Endothelial cell of umbilical vein (primary cell): ENCODE measurements around the gene OXNAD1. TPM values are rescaled to one million over a fixed set of nuclear protein-coding genes. Genes with fewer than 3 reads are reported as not detected.
"Not testable (repeated sequence)": the region's sequence is repeated elsewhere in the genome, so short reads cannot be mapped to it uniquely, and the experiment has no call there.

Experiments
- BruUV-seq: library from RNA; stranded (reverse); fragments of 400-500 nt; replicated peaks from 2 replicates; lab custom pipeline; 2021; lab: Mats Ljungman, UMichigan
- CTCF ChIA-PET: fragments of 300-600, 350-600 bp; sonication (Branson Sonifier 250); formaldehyde crosslinking; loops from one replicate; lab custom pipeline; 2021; ENCODE audit warnings: antibody characterized with exemption, inconsistent platforms; lab: Charles Lee
- POLR2A ChIA-PET: fragments of 300-600, 350-600 bp; sonication (Branson Sonifier 250); formaldehyde crosslinking; loops from one replicate; lab custom pipeline; 2021; ENCODE audit warnings: antibody characterized with exemption, inconsistent platforms; lab: Charles Lee
- DNase-seq: peaks from one replicate; pipeline ENCODE4 v3.0.0-alpha.2; 2011; ENCODE audit warnings: low read depth, low spot score
- FAIRE-seq: peaks from 2 replicates; lab custom pipeline; 2011; peaks lifted over from hg19 to GRCh38; lab: Jason Lieb, UNC
- H2AFZ ChIP-seq: 2 replicates; pipeline ENCODE4 v1.6.0; 2012; ENCODE audit warnings: low read depth, low read length, control low read depth, inconsistent platforms
- H3K27ac ChIP-seq: 2 replicates; pipeline ENCODE4 v1.5.1; 2011; ENCODE audit warnings: low read depth, mild to moderate bottlenecking, control low read depth, low read length, moderate library complexity; ENCODE audit not compliant: insufficient read depth
- H3K27me3 ChIP-seq, 2 experiments: 2 replicates each; pipeline versions ENCODE4 v1.6.0 to v1.6.1; 2011; ENCODE audit warnings: low read length in 2 of 2, mixed read lengths in 1 of 2; ENCODE audit not compliant: control insufficient read depth in 2 of 2, insufficient read depth in 2 of 2
- H3K36me3 ChIP-seq, 2 experiments: 2 replicates in 1 of 2; 3 replicates in 1 of 2; pipeline ENCODE4 v1.5.1; 2011; ENCODE audit warnings: low read length in 2 of 2, mild to moderate bottlenecking in 1 of 2, moderate library complexity in 1 of 2; ENCODE audit not compliant: control insufficient read depth in 2 of 2, insufficient read depth in 2 of 2; ENCODE audit errors: extremely low read depth in 1 of 2
- H3K4me1 ChIP-seq: 3 replicates; pipeline ENCODE4 v1.5.1; 2011; ENCODE audit warnings: mild to moderate bottlenecking, low read length; ENCODE audit not compliant: control insufficient read depth, insufficient read depth; ENCODE audit errors: extremely low read depth
- H3K4me2 ChIP-seq: 2 replicates; pipeline ENCODE4 v1.6.1; 2011; ENCODE audit warnings: low read length, control low read depth, mixed read lengths; ENCODE audit not compliant: insufficient read depth
- H3K4me3 ChIP-seq, 3 experiments: fragments of 200-600 bp in 1 of 3; sonication (generic), shearing (Covaris generic) in 1 of 3; replicated peaks in 1 of 3; 2 replicates each; pipeline ENCODE4 v1.5.1; 2011 to 2016; ENCODE audit warnings: control low read depth in 3 of 3, low read length in 3 of 3, mild to moderate bottlenecking in 2 of 3, inconsistent platforms in 1 of 3, low read depth in 1 of 3, moderate library complexity in 1 of 3; ENCODE audit not compliant: insufficient read depth in 1 of 3
- H3K79me2 ChIP-seq: 2 replicates; pipeline ENCODE4 v1.6.0; 2012; ENCODE audit warnings: low read length, inconsistent platforms; ENCODE audit not compliant: control insufficient read depth, insufficient read depth
- H3K9ac ChIP-seq: replicated peaks from 2 replicates; pipeline ENCODE3; 2011; ENCODE audit warnings: low read length, control low read depth; ENCODE audit not compliant: insufficient read depth; ENCODE audit errors: extremely low read depth
- H3K9me1 ChIP-seq: replicated peaks from 3 replicates; pipeline ENCODE4 v1.6.0; 2011; ENCODE audit warnings: mild to moderate bottlenecking, low read length; ENCODE audit not compliant: control insufficient read depth, insufficient read depth; ENCODE audit errors: extremely low read depth
- H3K9me3 ChIP-seq: replicated peaks from 2 replicates; pipeline ENCODE4 v1.5.1; 2012; ENCODE audit warnings: low read length, inconsistent platforms; ENCODE audit not compliant: control insufficient read depth, insufficient read depth
- H4K20me1 ChIP-seq: replicated peaks from 2 replicates; pipeline ENCODE3; 2011; ENCODE audit warnings: mild to moderate bottlenecking, low read length; ENCODE audit not compliant: control insufficient read depth, insufficient read depth; ENCODE audit errors: extremely low read depth
- EZH2 ChIP-seq: IDR thresholded peaks from 2 replicates; pipeline ENCODE4 v1.6.1; 2012; ENCODE audit warnings: borderline replicate concordance, low read depth, mild to moderate bottlenecking, moderate library complexity, low read length, inconsistent platforms; ENCODE audit not compliant: severe bottlenecking
- FOS ChIP-seq: IDR thresholded peaks from 2 replicates; pipeline ENCODE4 v1.6.1; 2011; ENCODE audit warnings: mild to moderate bottlenecking, low read length, moderate library complexity, borderline replicate concordance; ENCODE audit not compliant: insufficient read depth
- GATA2 ChIP-seq: IDR thresholded peaks from 2 replicates; pipeline ENCODE4 v1.7.0; 2011; ENCODE audit warnings: low read depth, mild to moderate bottlenecking, moderate library complexity, mixed read lengths, low read length; ENCODE audit not compliant: insufficient read length, insufficient read depth
- JUN ChIP-seq: IDR thresholded peaks from 2 replicates; pipeline ENCODE4 v1.6.1; 2011; ENCODE audit warnings: borderline replicate concordance, low read depth; ENCODE audit not compliant: insufficient read length, insufficient read depth
- MAX ChIP-seq: IDR thresholded peaks from 2 replicates; pipeline ENCODE4 v1.6.1; 2011; ENCODE audit not compliant: insufficient read depth, insufficient read length
- MYC ChIP-seq: IDR thresholded peaks from one replicate; pipeline ENCODE4 v1.6.1; 2011; ENCODE audit warnings: mild to moderate bottlenecking, low read depth, low read length
- dilution Hi-C: fragments of 300-500 bp; cut with MboI; formaldehyde crosslinking; loops from one replicate; pipeline ENCODE4 v1.15.0; 2019; ENCODE audit warnings: low sequenced_read_pairs; ENCODE audit not compliant: extremely low pct_ligation_motif_present
- intact Hi-C: fragments of 100-400 bp; cut with micrococcal nuclease; formaldehyde crosslinking; loops from one replicate; pipeline ENCODE4 v1.10.0; 2022
- polyA plus RNA-seq, 4 experiments: library from polyadenylated mRNA; depleted of rRNA in 3 of 4; stranded (reverse) in 3 of 4; unstranded in 1 of 4; fragments of >200 nt; gene quantifications; 2 replicates each; pipeline versions ENCODE4 v1.2.1 to v1.2.3, GENCODE V29; 2011 to 2012; ENCODE audit warnings: missing spikeins in 1 of 4
- total RNA-seq: library from RNA; stranded (reverse); gene quantifications from 2 replicates; pipeline ENCODE4 v1.2.3, GENCODE V29; 2021

OXNAD1 gene
- total and polyA plus RNA-seq, 2 donors (not counting 3 experiments of a cell fraction or from before 2014, with no cell fraction given): 5.5 to 9.7 TPM

GRCh38 chr3:16309558-16309957 lies 44.5 kb downstream of the OXNAD1 start:
- ChIA-PET POLR2A (no interaction called here), CTCF (no interaction called here)
- H3K27me3 ChIP-seq: no peaks in the 10 kb centered on the region
- dilution Hi-C loops (no loop called here), intact Hi-C loops (loop anchor here (5.0 kb wide), 1 partner anchor 208 kb away; no protein-coding TSS in a partner anchor)
- no peak overlapping the region for H3K4me2 ChIP-seq
- TF ChIP-seq FOS (peak; percentile 46), EZH2 (no peak), GATA2 (no peak), MAX (no peak), JUN (peak; percentile 44), MYC (no peak)
- FAIRE-seq (peak; percentile 88), DNase-seq (peak; percentile 53)
- H3K4me1 ChIP-seq: peaks cover 4% of the 10 kb centered on the region
- H3K27ac ChIP-seq: no peak overlapping the region
- no TSS peak for BruUV-seq
- H3K9ac ChIP-seq: no peak overlapping the region
- H3K9me3 ChIP-seq: no peaks in the 10 kb centered on the region
- H3K4me3 ChIP-seq: no peak overlapping the region
- no peak overlapping the region for H2AFZ ChIP-seq
- H4K20me1 ChIP-seq: peaks cover 2% of the 10 kb centered on the region
- H3K9me1 ChIP-seq: no peaks in the 10 kb centered on the region
- no peaks in the 10 kb centered on the region for H3K79me2 ChIP-seq
- peaks cover 0 to 5% of the 10 kb centered on the region in 2 experiments for H3K36me3 ChIP-seq

- CTCF ChIA-PET: interaction anchor here (0.6 to 0.9 kb wide), 2 partner anchors 63 to 1424 kb away, joined by 3 read pairs; no protein-coding TSS in a partner anchor
- H3K36me3 ChIP-seq, H3K27ac ChIP-seq, FAIRE-seq, dilution Hi-C loops, H4K20me1 ChIP-seq, H3K27me3 ChIP-seq, H2AFZ ChIP-seq, POLR2A ChIA-PET, H3K4me3 ChIP-seq, H3K79me2 ChIP-seq, H3K4me2 ChIP-seq, intact Hi-C loops, BruUV-seq, H3K9me1 ChIP-seq, H3K9me3 ChIP-seq, H3K9ac ChIP-seq, DNase-seq, H3K4me1 ChIP-seq: not testable (repeated sequence)
These were observed 45.5 kb downstream of the OXNAD1 start for GRCh38 chr3:16310486-16310885.
